ENCODE results near the gene BCAS3.
"Not testable (repeated sequence)": the region's sequence is repeated elsewhere in the genome, so short reads cannot be mapped to it uniquely, and the experiment has no call there.

BCAS3 gene

DNA sequence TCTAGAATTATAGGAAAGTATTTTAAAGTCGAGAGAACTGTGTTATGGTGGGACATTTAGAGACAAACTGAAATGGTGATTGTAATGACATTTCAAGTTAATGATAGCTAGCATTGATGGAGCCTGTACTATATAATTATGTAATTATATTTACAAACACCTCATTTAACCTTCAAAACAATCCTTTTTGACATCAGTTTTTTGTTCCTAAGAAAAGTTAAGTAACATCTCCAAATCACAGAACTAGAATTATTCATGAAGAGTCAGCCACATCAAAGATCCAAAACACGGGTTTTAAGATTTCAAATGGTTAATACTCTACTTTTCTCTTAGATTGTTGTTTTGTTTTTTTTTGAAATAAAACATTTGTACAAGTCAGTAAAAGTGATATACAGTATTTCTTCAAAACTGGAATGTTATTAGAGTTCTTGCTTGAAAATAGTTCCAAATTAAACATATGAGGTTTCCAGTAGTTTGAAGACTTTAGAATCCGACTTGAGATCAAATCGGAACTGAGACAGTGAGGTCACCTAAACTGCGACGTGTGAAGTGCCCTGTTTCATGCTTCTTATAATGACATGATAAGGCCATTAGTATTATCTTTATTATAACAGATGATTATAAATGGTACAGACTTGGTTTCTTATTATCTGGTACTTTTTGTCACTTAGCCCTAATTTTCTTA is 457.0 kb downstream of the BCAS3 start:
- DNase-seq = no peak

DNA sequence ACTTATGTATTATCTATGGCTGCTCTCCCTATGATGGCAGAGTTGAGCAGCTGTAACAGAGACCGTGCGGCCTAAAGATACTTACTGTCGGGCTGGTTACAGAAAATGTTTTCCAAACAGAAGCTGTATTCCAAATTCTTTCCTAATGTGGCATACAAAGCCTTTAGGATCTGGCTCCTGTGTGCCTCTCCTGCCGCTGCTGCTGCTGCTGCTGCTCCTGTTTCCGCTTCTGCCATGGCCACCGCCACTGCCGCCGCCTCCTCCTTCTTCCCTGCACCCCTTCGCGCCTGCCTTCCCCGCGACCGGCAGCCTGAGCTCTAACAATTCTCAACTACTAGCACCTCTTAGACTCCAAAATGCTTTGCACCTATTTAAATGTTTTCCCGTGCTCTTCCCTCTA is 458.1 kb downstream of the BCAS3 start:
- no peak for DNase-seq

DNA sequence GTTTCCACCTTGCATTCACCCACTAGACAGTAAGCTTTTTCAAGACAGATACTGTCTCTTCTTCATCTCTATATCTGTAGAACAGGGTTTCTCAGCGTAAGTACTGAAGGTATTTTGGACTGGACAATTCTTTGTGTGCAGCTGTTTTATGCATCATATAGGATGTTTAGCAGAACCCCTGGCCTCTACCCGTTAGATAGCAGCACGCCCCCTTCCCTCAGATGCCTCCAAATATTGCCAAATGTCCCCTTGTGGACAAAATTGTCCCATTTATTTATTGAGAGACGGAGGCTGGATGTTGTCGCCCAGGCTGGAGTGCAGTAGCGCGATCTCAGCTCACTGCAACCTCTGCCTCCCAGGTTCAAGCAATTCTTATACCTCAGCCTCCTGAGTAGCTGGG is 458.6 kb downstream of the BCAS3 start:
- DNase-seq = no peak

DNA sequence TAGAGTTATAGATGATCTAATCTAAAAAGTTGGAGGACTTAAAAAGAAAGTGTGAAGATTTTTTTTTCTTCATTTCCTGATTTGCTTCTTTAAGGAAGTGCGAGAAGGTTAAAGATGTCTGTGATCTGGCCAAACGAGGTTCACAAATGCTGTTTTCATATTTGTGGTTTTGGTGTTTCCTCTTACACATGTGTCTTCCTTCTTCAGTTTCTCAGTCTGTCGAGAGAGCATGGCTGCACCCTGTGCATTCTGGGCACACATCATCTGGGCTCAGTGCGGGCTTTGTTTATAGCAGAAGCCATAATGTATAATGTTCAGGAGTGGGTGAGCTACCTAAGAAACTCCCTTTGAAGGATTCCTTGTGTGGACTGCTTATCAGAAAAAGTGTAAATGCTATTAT is 461.6 kb downstream of the BCAS3 start:
- DNase-seq = peak; percentile 66 to 74

DNA sequence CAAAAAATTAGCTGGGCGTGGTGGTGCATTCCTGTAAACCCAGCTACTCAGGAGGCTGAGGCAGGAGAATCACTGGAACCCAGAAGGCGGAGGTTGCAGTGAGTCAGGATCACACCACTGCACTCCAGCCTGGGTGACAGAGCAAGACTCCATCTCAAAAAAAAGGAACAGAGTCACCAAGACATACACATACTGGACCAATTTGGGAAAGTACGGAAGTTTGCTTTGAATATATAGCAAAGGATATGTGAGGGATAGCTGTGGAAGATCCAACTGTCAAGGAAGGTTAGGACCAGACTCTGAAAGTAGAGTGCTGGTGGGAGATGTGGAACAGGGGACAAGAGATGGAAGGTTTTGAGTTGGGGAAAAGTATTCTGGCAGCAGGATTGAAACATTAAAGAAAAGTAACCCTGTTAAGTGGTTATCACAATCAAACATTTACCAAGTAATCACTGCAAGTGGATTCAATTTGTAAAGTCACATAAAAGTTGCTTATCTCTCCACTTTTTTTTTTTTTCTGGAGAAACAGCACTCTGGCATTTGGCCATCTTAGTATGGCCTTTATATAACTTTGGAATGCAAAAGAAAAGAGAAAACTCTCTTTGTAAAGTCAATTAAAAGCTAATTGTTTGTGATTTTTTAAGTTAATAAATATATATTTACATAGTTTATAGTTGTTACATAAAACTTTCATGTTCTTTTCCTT is 462.6 kb downstream of the BCAS3 start:
- no peak for DNase-seq

DNA sequence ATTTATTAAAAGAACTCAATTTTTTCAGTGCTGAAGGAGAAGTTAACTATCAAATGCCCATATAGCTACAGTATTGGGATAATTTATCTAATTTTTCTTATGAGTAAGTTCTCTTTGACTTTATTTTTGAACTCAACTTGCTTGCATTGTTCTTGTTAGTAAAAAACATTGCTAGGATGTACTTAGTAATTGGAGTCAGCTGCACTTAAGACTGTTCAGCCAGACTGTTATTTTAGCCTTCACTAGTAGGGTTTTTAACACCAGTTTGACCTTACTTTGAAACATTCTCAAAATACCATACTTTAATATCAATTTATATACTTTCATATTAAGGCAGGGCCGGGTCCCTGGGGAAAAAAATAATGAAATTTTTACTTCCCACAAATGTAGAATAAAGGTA is 465.4 kb downstream of the BCAS3 start:
- no peak for DNase-seq

DNA sequence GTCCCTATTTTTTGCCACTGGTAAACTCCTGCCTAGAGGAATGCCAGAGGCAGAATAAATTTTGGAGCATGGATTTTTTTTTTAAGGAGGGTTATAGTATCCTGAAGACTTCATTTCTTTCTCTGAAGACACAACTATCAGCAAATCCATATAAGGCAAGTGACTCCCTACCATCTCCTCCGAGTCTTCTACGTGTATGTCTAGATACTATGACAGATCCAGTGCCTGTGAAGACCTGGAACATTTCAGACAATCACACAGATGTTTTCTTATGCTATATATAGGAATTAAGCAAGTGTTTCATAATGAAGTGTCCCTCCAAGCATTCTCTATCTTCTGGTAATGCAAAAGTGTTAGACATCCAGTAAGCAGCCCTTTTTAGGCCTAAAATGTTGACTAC is 466.5 kb downstream of the BCAS3 start:
- DNase-seq = no peak

DNA sequence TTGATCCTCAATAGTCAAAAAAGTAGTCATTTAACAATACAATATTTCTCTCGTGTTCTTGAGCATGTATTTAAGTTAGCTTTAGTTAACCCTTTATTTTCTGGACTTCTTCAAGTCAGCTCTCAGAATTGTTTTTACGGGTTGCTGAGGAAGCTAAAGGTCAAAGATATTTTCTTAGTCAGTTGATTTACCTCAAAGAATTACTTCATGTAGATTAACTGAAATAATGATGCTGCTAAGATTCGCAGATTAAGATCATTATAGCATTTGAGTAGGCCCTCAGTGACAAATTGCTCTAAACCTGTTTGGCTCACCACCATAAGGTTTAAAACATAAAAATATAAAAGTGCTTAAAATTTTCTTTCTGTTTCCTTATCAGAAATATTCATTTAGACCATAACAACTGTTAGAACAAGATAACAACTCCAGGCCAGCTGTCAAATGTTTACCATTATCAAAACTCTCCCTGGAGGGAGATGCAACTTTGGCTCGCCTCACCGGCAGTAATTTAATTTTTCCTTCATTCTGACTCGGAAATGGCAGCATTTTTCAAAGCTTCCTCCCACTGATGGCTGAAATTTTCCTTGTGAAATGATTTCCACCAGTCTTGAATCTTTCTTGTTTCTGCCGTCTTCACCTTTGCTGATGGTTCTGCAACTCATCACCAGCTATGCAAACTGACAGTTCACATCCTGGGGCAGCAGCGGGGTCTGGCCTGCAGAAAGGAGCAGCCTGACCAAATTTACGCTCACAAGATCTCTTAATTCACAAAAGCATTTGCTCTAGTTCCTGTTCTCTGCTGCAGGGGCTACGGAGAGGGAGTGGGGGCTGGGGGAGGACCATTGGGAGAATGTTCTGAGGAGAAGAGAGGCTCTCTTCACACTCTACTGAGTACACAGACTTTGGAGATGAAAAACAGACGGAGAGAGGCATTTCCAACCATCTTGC is 467.2 kb downstream of the BCAS3 start:
- DNase-seq = no peak

DNA sequence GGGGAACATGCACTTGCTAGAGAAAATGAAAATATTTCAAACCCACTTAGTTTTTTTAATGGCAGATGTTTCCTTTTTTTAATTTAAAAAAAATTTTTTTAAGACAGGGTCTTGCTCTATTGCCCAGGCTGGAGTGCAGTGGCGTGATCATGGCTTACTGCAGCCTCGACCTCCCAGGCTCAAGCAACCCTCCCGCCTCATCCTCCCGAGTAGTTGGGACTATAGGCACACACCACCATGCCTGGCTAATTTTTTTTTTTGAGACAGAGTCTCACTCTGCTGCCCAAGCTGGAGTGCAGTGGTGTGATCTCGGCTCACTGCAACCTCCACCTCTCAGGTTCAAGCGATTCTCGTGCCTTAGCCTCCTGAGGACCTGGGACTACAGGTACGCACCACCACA is 469.2 kb downstream of the BCAS3 start:
- not testable (repeated sequence) for DNase-seq

DNA sequence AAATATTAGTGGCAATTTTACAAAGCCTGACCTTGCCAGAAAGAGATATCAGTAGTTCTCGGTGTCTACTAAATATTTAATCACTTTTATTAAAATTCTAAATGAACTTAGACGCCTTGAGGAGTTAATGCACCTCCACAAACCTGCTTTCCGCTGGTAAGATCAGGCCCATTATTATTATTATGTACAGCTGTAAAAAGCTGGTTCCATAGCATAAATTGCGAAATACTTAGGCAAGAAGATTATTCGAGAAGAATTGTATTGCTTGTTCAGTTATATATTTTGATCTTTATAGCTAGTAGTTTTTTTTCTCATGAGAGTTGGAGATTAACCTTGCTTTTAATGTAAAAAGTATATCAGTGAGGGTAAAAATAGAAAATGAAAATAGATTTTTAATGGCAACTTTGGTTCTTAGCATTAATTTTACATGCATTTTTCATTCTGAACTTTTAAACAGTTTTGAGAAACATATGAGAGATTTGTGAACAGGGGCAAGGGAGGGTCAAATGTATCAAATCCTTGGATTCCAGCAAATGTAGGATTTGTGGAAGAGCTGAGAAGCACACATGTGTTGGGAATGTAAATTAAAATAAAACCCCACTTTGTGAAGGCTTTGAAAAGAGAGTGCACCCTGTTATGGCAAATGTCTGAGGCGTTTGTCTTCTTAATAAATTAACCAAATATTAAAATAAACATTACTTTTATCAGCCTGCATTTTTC is 471.6 kb downstream of the BCAS3 start:
- DNase-seq = no peak

DNA sequence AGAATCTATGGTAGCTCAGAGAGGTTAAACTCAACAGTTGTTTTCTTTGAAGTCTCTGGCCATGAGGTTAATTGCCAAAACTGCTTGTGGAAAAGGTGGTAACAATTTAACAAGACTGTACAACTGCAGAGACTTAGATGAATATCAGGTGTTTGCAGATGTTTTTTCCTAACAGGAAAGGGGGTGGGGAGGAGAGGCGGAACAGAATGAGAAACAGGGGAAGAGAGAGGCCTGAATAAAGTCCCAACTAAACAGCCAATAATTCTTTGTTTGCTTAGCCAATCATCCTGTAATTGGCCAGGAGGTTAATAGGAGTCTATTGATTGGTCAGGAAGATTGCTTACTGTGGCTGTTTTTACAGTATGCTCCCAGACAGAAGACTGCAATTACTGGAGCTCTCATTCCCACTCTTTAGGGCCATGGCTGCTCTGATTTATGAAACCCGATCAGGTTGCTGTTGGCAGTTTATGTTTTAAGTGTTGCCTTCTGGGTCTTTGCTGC is 472.3 kb downstream of the BCAS3 start:
- DNase-seq = no peak

DNA sequence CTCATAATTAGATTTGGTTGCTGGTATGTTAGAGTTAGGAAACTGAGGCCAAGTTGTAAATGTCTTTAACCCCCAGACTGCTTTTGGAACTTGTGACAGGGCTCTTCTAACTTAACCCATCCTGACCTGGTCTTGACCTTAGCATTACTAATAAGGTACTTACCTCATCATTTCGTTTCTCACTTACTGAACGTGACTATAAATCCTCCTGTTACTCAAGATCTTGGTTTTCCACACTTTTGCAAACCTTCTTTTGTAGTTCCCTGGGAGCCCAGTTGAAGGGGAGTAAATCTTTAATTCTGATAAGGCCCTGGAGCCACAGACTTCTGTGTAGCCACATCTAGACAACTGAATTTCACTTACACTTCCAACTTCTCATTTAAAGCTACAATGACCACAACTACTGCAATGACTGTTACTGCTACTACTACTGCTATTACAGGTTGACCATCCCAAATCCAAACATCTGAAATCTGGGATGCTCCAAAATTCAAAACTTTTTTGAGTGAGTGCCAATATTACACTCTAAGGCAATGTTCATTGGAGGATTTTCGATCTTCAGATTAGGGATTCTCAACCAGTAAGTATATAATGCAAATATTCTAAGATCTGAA is 473.1 kb downstream of the BCAS3 start:
- DNase-seq = no peak

DNA sequence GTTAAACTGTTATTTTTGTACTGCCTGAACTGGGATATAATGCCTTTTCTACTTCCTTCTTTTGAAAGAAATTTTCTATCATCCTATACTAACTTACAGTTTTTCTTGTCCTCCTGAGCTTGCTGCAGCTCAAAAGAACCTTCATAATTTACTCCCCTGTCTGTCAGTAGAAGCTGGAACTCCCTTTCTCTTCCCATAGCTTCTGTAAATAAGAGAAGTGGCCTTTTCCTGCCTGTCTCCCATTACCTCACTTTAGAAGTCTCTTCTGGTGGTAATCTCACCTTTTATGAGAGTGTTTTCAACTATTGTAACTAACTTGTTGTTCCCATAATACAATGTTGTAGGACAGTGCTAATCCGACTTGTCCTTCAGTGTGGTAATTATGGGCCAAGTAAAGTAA is 475.2 kb downstream of the BCAS3 start:
- DNase-seq = no peak

DNA sequence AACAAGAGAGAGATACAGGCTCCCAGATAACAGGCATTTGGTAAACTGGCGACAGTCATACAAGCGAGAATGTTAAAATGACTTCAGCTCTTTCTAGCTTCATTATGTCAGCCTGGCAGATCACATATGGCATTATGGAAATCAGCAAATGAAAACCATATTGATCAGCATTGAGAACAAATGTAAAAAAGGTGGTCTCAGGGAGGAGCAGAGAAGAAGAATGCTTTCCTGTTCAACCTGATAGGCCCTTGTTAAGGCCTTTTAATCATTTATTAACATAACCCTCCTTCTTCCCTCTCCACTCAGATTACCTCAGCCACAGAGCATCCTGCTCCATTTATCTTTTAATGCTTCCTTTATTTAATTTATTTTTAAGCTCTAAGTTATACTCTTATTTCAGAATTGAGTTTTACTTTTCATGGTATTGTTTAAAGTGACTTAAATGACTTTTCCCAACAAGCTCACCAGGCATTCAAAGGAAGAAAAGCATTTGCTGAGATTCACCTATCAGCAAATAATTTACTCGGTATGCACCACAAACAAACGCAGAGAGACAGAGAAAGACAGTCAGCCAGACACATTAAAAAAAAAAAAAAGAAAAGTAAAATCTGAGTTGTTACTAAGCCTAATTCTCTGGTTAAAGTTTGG is 478.1 kb downstream of the BCAS3 start:
- DNase-seq = no peak

DNA sequence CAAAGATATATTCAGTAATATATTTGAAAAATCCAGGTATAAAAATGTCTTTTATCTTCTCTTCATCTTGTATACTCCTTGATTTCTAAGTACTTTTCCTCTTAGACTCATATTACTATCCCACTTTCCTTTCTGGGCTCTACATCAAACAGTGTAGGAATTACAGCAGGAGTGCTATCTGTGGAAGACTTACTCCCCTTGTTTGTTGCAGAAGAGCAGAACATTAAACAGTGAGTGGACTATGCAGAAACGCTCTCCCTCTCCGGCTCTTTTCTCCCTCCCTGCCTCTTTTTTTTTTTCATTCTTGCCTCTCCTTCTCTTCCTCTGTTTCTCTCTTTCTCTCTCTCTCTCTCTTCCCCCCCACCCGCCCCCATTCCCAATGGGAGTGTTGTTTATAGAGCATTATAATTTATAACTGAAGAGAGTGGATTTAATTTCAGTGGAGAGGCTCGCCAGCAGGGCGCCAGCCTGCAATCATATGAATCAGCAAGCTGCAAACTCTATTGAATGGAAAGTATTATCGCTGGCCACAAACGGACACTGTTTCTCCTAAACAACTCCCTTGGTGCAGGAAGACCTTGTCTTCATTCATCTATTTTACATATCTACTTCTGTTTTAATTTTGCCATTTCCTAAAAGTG is 479.7 kb downstream of the BCAS3 start:
- DNase-seq = no peak

DNA sequence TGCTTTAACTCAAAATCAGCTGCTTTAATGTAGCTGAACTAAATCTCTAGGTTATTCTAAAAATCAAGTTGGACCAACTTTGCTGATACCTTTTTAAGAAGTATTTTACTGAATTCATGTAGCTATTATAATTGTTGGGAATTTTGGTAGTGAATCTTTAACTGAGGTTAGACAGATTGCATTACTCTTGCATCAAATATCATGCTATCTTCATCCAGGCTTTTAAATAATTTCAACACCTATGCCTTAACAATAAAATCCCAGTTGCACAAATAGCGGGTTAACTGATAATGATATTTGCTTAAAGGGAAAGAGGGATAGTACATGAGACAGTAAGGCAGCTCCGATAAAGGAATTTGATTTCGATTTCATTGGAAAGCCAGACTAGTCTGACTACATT is 480.7 kb downstream of the BCAS3 start:
- no peak for DNase-seq

DNA sequence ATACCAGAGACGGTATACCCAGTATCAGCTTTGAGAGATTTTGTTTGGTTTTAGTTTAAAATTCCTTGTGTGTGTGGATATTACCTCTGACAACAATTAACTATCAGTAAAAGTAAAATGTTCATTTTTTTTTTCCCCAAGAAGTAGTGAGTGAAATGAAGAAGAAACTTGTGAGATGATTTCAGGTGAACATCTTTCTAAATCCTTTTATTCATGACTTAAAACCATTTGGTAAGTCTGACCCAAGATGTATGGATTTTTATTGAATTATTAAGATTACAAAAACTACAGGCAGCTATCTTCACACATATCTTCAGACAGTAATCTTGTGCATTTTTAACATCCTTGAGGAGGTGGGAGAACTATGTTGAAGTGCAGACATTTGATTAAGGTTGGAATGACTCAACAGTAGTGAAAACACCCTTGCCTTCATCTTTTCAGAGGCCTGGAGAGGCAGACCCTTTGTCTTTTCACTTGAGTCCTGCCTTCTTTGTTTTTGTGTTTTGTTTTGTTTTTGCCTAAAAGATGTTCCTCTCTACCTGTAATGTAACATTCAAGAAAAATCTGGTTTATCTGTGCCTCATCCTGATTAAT is 481.7 kb downstream of the BCAS3 start:
- DNase-seq = no peak

DNA sequence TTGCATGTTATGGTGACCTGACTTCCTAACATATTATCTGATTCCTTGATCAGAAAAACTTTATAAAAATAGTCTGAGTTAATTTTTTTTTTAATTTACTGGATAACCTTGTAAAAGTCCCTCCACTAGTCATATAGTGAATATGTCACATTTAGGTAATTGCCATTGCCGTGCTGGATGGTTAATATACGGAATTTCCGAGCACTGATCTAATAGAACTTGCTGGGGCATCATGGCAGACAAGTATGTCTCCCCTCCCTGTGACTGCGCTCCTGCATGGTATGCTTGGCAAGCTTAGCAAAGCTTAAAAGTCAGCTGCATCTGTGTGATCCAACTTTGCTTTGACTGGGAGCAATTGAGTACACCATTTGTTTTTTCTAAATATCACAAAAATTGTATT is 482.6 kb downstream of the BCAS3 start:
- DNase-seq = no peak

DNA sequence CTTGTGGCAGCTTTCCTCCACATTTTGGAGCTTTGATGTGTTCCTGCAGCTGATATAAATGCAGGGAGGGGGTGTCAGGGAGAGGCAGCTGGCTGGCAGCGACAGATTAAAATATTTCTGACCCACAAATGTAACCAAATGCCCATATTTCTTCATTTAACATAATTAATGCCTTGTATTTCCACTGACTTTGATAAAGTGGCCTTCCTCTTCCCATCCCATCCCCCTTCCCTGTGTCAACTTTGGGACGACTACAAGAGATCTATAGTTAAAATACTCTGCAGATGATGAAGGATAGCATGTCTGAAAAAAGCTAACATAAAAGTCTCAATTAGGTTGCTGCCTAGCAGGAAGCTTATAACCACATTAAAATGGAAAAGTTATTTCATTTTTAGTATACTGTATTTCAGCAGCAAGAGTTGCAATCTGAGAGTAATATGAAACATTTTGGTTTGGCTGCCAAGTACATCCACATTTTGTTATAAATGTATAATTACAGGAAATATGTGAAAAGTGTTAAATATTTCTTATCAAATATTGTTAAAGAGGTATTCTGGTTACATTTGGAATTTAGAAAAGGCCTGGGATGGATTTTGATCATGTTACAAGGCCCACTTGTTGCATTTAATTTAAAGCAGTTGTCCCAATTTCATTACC is 483.3 kb downstream of the BCAS3 start:
- DNase-seq = no peak

DNA sequence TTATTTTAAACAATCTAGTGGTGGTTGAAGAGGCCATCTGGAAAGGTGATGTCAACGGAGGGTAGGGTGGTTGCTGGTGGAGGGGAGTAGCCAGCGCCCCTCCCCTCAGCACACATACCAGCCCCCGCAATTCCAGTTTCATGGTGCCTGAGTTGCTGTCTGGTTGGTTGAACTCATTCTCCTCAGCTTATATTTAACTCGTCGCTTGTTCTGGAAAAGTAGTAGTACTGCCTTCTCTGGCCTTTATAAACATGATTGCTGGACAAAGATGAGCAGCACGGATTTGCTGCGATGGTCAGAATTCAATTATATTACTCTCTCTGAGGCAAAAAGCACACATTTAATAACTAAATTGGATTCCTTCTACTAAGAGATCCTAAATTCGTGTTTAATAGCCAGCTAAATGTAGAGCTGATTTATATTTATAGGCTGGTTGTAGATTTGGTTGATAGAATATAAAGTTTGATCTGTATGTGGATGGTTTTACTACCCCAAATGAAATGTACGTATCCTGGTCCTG is 484.0 kb downstream of the BCAS3 start:
- DNase-seq = no peak
